Smooth muscle cell (in vitro differentiated cells): ENCODE results near the gene C19orf73. TPM values are rescaled to one million over a fixed set of nuclear protein-coding genes. Genes with fewer than 3 reads are reported as not detected.
"Not testable (repeated sequence)": the region's sequence is repeated elsewhere in the genome, so short reads cannot be mapped to it uniquely, and the experiment has no call there.

Experiments
- DNase-seq: peaks from one replicate; lab custom pipeline; 2025; ENCODE audit not compliant: unreplicated experiment; lab: John Stamatoyannopoulos, UW
- H2AFZ ChIP-seq: fragments of 200-600 bp; sonication (generic); 2 replicates; pipeline ENCODE4 v1.6.0; 2016; ENCODE audit warnings: antibody characterized with exemption, low read depth, mild to moderate bottlenecking
- H3F3A ChIP-seq: fragments of 200-600 bp; sonication (generic); 2 replicates; pipeline ENCODE4 v1.6.0; 2017; ENCODE audit warnings: antibody characterized with exemption, low read depth
- H3K27ac ChIP-seq: fragments of 200-600 bp; sonication (generic); 2 replicates; pipeline ENCODE4 v1.5.1; 2016; ENCODE audit warnings: low read depth, mild to moderate bottlenecking
- H3K27me3 ChIP-seq: fragments of 200-600 bp; sonication (generic); 2 replicates; pipeline ENCODE4 v1.6.1; 2016; ENCODE audit warnings: low read depth, mild to moderate bottlenecking
- H3K36me3 ChIP-seq: fragments of 200-600 bp; sonication (generic); 2 replicates; pipeline ENCODE4 v1.5.1; 2016; ENCODE audit warnings: low read depth
- H3K4me1 ChIP-seq: fragments of 200-600 bp; sonication (generic); 2 replicates; pipeline ENCODE4 v1.5.1; 2016; ENCODE audit warnings: low read depth
- H3K4me2 ChIP-seq: fragments of 200-600 bp; sonication (generic); 2 replicates; pipeline ENCODE4 v1.6.0; 2016; ENCODE audit warnings: mild to moderate bottlenecking
- H3K4me3 ChIP-seq: fragments of 200-600 bp; sonication (generic); 2 replicates; pipeline ENCODE4 v1.5.1; 2016; ENCODE audit warnings: mild to moderate bottlenecking
- H3K79me2 ChIP-seq: fragments of 200-600 bp; sonication (generic); 2 replicates; pipeline ENCODE4 v1.6.0; 2016; ENCODE audit warnings: low read depth, mild to moderate bottlenecking
- H3K9ac ChIP-seq: fragments of 200-600 bp; sonication (generic); 2 replicates; pipeline ENCODE4 v1.6.0; 2016; ENCODE audit warnings: low read depth
- H3K9me3 ChIP-seq: fragments of 200-600 bp; sonication (generic); replicated peaks from 2 replicates; pipeline ENCODE4 v1.5.1; 2016; ENCODE audit warnings: low read depth
- H4K20me1 ChIP-seq: fragments of 200-600 bp; sonication (generic); 2 replicates; pipeline ENCODE4 v1.6.0; 2016; ENCODE audit warnings: low read depth
- CTCF ChIP-seq: fragments of 200-600 bp; sonication (generic); IDR thresholded peaks from 2 replicates; pipeline ENCODE4 v1.5.1; 2017; ENCODE audit warnings: borderline replicate concordance, mild to moderate bottlenecking, antibody characterized with exemption; ENCODE audit not compliant: insufficient read depth, poor library complexity, severe bottlenecking
- WGBS: methylation state at CpG from one replicate; pipeline ENCODE4 v1.1.7; 2016; ENCODE audit warnings: low lambda C conversion rate; 5-methylcytosine and 5-hydroxymethylcytosine counted together
- polyA plus RNA-seq: library from polyadenylated mRNA; unstranded; fragments of >200 nt; fragmentation: Nextera tagmentation; extraction: Ambion mirVana; gene quantifications from 2 replicates; pipeline ENCODE4 v1.2.1, GENCODE V29; 2016
- total RNA-seq: library from RNA; depleted of rRNA; stranded (reverse); fragments of >200 nt; gene quantifications from 2 replicates; pipeline ENCODE4 v1.2.3, GENCODE V29; 2014

Gene C19orf73
- total and polyA plus RNA-seq, 2 experiments from 2014 or later, result 0.74 to 2.9 TPM

DNA sequence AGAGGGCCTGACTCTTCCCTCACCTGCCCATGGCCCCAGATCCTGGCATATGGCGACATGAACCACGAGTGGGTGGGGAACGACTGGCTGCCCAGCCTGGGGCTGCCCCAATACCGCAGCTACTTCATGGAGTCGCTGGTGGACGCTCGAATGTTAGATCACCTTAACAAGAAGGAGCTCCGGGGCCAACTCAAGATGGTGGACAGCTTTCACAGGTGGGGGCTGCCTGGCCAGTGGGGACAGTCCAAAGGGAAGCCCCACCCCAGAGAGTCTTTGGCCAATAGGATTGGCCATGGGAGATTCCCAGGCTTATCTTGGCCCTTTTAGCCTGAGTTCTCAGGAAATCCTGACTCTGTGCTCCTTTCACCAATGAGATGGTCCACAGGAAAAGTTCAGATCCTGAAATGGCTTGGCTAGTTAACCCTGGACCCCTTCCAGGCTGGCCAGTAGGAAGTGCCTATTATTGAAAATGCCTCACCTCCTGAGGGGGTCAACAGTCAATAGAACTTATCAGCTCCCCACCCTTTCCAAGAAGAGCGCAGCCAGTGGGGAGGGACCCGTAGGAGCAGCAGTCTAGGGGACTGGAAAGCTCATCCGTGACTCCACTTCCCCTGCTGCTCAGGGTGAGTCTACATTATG is 29.2 kb upstream of the C19orf73 start:
- Histone ChIP-seq H3K79me2 (no peaks in the 10 kb centered on the region), H3K4me3 (no peak overlapping the region), H3K27ac (no peak overlapping the region), H3K4me2 (peak overlapping the region; percentile 93), H2AFZ (no peak overlapping the region), H3K9me3 (no peaks in the 10 kb centered on the region), H3K36me3 (no peaks in the 10 kb centered on the region), H3K9ac (no peak overlapping the region), H3F3A (peaks cover 12% of the 10 kb centered on the region), H4K20me1 (no peaks in the 10 kb centered on the region), H3K4me1 (peaks cover 14% of the 10 kb centered on the region), H3K27me3 (no peaks in the 10 kb centered on the region)
- DNase-seq, result no peak
- TF ChIP-seq CTCF, result no peak
- 85% methylated on average over 11 of the region's 11 CpGs for WGBS

DNA sequence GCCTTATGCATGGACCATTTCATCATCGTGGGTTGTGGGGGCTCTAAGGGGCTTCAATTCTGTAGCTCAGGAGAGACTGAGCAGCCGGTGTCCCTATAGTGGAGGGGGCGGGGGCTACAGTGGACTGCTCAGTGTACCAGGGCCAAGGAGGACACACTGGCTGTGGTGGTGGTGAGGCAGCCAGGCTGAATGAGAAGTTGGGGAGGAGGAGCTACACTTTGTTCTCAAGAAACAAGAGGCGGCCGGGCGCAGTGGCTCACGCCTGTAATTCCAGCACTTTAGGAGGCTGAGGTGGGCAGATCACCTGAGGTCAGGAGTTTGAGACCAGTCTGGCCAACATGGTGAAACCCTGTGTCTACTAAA is 27.4 kb upstream of the C19orf73 start:
- H3K27ac ChIP-seq, H3K79me2 ChIP-seq, H3K4me3 ChIP-seq, H3K9ac ChIP-seq, H3K27me3 ChIP-seq, H4K20me1 ChIP-seq, H2AFZ ChIP-seq, H3K9me3 ChIP-seq, H3K36me3 ChIP-seq, DNase-seq: not testable (repeated sequence)
- 36% methylated on average over 7 of the region's 7 CpGs for WGBS
- peaks cover 10% of the 10 kb centered on the region for H3F3A ChIP-seq
- H3K4me2 ChIP-seq, result peak overlapping the region; percentile 78
- H3K4me1 ChIP-seq, result peaks cover 16% of the 10 kb centered on the region

DNA sequence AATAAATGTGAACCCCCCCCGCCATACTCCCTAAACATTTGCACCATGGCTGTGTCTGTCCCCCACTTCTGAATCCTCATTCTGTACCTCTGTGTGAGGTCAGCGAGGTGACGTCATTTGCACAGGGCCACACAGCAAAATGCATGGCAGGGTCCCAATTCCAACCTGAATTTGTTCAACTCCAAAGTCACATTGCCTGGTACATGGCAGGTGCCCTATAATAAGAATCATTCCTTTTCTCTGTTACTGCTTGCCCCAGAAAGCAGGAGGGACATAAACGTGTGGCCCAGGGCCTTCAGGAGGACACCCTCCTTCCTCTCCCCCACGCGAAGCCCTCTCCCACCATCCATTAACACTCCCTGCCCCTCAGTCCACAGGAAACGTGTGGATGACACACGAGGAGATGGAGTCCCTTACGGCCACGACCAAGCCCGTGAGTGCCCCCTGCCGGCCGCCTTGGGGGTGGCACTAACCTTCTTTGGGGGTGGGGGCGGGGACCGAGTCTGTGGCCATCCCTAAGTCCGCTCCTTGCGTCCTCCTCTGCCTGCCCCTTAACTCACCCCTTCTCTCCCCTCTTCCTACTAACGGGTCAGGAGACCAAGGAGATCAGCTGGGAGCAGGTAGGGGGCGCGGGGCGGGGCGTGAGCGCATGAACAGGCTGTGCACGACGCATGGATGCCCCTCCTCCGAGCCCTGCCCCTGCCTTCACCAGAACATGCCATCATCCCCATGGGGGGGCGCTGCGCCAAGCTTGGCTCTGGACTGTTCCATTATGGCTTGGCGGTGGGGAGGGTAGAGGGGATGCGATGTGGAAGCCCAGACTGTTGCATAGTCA is 26.8 kb upstream of the C19orf73 start:
- Histone ChIP-seq H3K27ac (no peak overlapping the region), H3F3A (peaks cover 6% of the 10 kb centered on the region), H3K36me3 (no peaks in the 10 kb centered on the region), H3K4me1 (peaks cover 10% of the 10 kb centered on the region), H3K4me3 (peak overlapping the region; percentile 35), H3K9me3 (no peaks in the 10 kb centered on the region), H4K20me1 (no peaks in the 10 kb centered on the region), H3K27me3 (no peaks in the 10 kb centered on the region), H3K9ac (no peak overlapping the region), H3K79me2 (no peaks in the 10 kb centered on the region), H2AFZ (no peak overlapping the region), H3K4me2 (peak overlapping the region; percentile 78)
- WGBS, result 10% methylated on average over 23 of the region's 30 CpGs
- DNase-seq, result peak; percentile 83
- TF ChIP-seq CTCF, result peak; percentile 93

DNA sequence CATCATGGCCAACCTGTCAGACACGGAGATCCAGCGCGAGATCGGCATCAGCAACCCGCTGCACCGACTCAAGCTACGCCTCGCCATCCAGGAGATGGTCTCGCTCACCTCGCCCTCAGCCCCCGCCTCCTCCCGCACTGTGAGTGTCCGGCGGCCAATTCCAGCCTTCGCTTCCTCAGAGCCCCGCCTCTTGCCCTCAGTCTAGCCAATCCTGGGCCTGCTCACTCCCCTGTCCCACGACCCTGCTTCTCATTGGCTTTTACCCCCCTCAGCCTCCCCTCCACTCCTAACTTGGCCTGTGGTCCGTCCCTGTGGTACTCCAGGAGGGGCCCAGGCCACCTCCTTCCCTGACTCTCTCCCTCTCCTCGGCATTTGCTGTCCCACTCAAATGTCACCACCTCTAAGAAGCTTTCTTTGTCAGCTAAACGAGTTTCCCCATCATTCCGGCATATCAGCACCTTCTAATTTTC is 24.0 kb upstream of the C19orf73 start:
- no peaks in the 10 kb centered on the region for H3K79me2 ChIP-seq
- peaks cover 8% of the 10 kb centered on the region for H3K4me1 ChIP-seq
- no peak for TF ChIP-seq CTCF
- DNase-seq, result peak; percentile 61
- no peaks in the 10 kb centered on the region for H3K36me3 ChIP-seq
- peaks cover 6% of the 10 kb centered on the region for H3F3A ChIP-seq
- H3K4me2 ChIP-seq, result peak overlapping the region; percentile 99
- H4K20me1 ChIP-seq, result no peaks in the 10 kb centered on the region
- no peak overlapping the region for H3K27ac ChIP-seq
- H3K27me3 ChIP-seq, result no peaks in the 10 kb centered on the region
- no peaks in the 10 kb centered on the region for H3K9me3 ChIP-seq
- H2AFZ ChIP-seq, result peak overlapping the region; percentile 89
- 7% methylated on average over 12 of the region's 21 CpGs for WGBS
- peak overlapping the region; percentile 68 for H3K4me3 ChIP-seq
- no peak overlapping the region for H3K9ac ChIP-seq
